ENCODE measurements around the gene MAB21L4.

Gene MAB21L4

DNA sequence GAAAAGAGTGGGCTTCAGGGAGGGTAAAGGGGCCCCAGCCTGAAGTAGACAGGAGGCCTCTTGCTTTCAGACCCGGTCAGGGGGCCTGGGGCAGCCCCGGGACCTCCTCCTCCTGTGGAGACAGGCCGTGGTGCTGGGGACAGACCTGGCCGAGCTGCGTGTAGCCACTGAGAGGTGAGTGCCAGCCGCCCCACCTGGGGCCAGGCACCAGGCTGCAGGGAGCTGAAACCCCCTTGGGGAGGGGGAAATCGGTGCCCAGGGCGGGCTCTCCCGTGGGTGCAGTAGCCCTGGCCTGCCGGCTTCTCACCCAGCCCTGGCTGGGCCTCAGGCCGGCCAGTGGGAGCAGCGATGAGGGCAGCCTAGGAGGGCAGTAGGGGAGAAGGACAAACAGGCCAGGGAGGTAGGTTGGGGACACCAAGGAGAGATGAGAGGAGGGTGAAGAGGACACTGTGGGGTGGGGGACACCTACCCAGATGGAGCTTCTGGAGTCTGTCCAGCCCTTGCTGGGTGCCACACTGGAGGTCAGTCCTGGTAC is 34.2 kb upstream of the MAB21L4 start:
- no peak overlapping the region for H3K4me3 ChIP-seq (ENCODE audit: low read length)
- H3K36me3 ChIP-seq (ENCODE audit: control insufficient read depth, insufficient read depth, low read length), result no peaks in the 10 kb centered on the region
- H3K4me1 ChIP-seq (ENCODE audit: control insufficient read depth, insufficient read depth, low read length), result no peaks in the 10 kb centered on the region
- H3K9ac ChIP-seq (ENCODE audit: low read length), result no peak overlapping the region
- H3K27ac ChIP-seq (ENCODE audit: low read depth, low read length), result no peak overlapping the region
- H3K27me3 ChIP-seq (ENCODE audit: control insufficient read depth, insufficient read depth, low read length), result no peaks in the 10 kb centered on the region

DNA sequence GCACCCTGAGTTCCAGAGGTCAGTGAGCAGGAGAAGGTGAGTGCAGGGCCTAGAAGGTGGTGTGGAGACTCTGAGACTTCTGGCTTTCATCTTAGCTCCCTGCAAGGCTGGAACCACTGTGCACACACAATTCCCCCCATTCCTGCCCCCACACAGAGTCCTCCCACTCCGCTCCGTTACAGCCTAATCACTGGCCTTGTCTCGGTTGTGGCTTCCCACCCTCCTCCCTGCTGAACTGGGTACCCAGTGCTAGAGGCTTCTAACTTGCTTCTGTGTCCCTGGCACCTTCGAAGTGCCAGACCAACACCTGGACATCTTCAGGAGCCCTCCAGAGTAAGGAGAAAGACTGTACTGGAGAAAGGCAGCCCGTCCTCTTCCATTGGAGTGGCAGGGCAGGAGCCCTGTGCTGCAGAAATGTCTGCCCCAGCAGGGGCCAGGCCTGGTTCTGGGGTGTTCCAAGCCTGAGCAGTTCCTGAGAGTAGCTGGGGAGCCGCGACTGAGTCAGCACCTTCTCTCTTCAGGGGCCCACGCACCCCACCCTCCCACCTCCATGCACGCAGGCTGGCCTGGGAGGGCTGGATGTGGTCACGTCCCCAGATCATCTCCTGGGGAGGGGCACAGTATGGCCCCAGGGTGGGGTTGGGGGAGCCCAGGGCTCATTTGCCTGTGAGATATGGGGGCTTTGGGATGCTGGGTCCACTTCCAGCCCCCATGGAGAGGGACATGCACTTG is 33.6 kb upstream of the MAB21L4 start:
- no peak overlapping the region for H3K4me3 ChIP-seq (ENCODE audit: low read length)
- no peaks in the 10 kb centered on the region for H3K36me3 ChIP-seq (ENCODE audit: control insufficient read depth, insufficient read depth, low read length)
- no peaks in the 10 kb centered on the region for H3K27me3 ChIP-seq (ENCODE audit: control insufficient read depth, insufficient read depth, low read length)
- H3K4me1 ChIP-seq (ENCODE audit: control insufficient read depth, insufficient read depth, low read length), result no peaks in the 10 kb centered on the region
- H3K27ac ChIP-seq (ENCODE audit: low read depth, low read length), result no peak overlapping the region
- H3K9ac ChIP-seq (ENCODE audit: low read length), result no peak overlapping the region

DNA sequence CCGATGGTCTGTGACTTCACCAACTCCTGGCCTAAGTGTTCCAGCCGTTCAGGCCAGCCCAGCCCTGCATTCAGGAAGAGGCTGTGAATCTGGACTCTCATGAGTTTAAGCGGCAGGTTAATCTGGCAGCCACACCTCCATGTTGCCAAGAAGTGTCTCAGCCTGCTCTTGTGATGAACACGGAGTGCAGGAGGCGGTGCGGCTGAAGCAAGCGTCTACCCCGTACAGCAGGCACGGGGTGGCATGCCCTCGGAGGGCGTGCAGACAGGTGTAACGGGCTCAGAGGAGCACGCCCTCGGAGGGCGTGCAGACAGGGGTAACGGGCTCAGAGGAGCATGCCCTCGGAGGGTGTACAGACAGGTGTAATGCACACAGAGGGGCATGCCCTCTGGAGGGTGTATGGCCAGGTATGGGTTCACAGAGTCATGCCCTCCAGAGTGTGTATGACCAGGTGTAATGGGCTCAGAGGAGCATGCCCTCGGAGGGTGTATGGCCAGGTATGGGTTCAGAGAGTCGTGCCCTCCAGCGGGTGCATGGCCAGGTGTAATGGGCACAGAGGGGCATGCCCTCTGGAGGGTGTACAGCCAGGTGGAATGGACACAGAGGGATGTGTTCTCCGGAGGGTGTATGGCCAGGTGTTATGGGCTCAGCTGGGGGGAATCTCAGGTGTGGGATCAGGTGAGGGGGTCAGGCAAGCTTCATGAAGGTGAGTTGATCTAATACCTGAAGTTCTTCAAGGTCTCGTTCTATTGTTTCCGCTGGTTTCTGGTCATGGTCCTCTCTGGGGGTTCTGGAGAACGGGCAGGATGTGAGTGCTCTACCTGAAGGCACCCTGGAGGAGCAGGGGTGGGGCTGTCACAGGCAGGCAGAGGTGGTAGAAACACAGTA is 32.8 kb upstream of the MAB21L4 start:
- Histone ChIP-seq H3K27me3 (ENCODE audit: control insufficient read depth, insufficient read depth, low read length) (no peaks in the 10 kb centered on the region), H3K36me3 (ENCODE audit: control insufficient read depth, insufficient read depth, low read length) (no peaks in the 10 kb centered on the region), H3K4me3 (ENCODE audit: low read length) (no peak overlapping the region), H3K9ac (ENCODE audit: low read length) (no peak overlapping the region), H3K27ac (ENCODE audit: low read depth, low read length) (no peak overlapping the region), H3K4me1 (ENCODE audit: control insufficient read depth, insufficient read depth, low read length) (no peaks in the 10 kb centered on the region)

DNA sequence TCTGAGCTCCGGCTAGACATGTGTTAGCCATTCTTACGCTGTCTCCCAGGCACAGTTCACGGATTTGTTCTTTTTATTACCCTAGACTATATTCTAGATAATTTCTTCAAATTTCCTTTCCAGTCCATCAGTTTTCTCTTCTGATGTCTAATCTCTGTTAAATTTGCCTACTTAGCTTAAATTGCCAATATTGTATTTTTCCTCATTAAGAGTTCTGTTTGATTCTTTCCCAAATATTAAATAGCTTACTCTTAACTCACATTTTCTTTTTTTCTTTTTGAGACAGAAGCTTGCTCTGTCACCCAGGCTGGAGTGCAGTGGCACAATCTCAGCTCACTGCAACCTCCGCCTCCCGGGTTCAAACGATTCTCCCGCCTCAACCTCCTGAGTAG is 31.4 kb upstream of the MAB21L4 start:
- Histone ChIP-seq H3K9ac (ENCODE audit: low read length) (no peak overlapping the region), H3K27me3 (ENCODE audit: control insufficient read depth, insufficient read depth, low read length) (no peaks in the 10 kb centered on the region), H3K4me3 (ENCODE audit: low read length) (no peak overlapping the region), H3K4me1 (ENCODE audit: control insufficient read depth, insufficient read depth, low read length) (no peaks in the 10 kb centered on the region), H3K36me3 (ENCODE audit: control insufficient read depth, insufficient read depth, low read length) (no peaks in the 10 kb centered on the region), H3K27ac (ENCODE audit: low read depth, low read length) (no peak overlapping the region)

DNA sequence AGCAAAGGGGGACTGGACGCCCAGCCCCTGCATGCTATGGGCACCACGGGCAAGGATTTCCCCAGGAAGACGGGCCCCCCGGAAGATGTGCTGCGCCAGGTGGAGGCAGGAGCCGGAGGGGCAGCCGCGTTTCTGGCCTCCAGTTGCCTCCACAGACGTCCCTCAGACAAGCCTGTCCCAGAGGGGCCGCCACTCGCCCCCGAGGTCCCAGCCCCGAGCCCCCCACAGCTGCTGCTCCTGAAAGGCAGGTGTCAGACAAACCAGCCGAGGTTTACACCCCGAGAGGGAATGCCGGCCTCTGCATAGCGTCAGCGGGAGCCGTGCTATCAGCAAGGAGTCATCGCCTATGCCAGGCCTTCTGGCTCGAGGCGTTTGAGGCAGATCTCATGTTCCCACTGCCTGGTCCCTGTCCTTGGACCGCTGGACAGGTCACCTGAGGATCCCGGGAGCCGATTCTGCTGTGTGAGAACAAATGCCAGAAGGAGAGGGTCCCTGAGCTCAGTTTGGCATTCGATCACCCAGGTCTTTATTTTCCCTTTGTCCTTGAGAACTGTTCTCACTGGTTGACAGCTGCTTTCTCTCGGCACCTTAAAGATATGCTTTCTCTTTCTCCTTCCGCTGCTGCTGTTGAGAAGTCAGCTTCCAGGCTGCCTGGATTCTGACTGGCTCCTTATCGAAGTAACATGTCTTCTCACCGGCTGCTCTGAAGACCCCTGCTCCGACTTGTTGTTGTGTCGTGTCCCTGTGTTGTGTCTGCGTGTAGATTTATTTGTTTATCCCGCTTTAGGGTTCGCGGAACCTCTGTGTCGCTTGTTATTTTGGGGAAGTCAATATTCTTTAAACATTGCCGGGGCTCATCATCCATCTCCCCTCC is 30.8 kb upstream of the MAB21L4 start:
- H3K9ac ChIP-seq (ENCODE audit: low read length), result no peak overlapping the region
- H3K27me3 ChIP-seq (ENCODE audit: control insufficient read depth, insufficient read depth, low read length), result no peaks in the 10 kb centered on the region
- H3K36me3 ChIP-seq (ENCODE audit: control insufficient read depth, insufficient read depth, low read length), result no peaks in the 10 kb centered on the region
- no peaks in the 10 kb centered on the region for H3K4me1 ChIP-seq (ENCODE audit: control insufficient read depth, insufficient read depth, low read length)
- no peak overlapping the region for H3K4me3 ChIP-seq (ENCODE audit: low read length)
- no peak overlapping the region for H3K27ac ChIP-seq (ENCODE audit: low read depth, low read length)

DNA sequence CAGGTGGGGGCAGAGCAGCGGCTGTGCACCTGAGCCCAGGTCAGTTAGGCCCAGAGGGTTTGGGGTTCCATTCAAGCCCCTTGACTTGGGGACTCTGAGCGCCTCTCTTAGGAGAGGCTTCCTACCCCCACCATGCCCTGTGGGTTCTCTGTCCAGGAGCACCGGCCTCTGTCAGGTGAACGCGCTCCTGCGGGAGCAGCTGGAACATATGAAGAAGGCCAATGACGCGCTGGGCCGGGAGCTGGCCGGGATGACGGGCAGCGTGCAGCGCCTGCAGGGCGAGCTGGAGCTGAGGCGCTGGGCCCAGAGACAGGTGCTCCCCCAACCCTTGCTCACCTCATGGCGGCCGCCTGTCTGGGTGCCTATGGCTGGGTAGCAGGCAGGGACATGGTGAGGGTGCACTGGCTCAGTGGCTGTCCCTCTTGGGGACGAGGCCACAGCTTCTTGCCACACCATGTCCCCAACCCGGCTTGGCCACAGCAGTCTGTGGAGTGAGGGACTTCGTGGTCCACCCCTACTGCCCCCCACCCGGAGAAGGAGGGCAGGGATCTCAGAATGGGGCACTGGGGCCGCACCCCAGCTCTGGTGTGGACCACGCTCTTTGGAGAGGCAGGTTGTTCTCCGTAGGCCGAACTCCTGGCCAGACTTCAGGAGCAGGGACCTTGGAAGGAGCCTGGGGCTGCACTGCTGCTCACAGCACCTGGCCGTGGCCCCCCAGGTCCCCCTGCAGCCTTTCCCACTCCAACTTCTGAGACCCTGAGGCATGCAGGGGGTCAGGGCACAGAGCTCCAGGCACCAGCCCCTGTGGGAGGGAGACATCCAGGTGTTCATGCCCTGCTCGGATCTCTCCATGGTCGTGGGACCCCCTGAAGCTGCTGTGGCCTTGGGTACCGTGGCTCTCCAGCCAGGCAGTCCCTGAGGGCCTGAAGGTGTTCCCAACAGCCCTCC is 29.9 kb upstream of the MAB21L4 start:
- H3K27me3 ChIP-seq (ENCODE audit: control insufficient read depth, insufficient read depth, low read length), result no peaks in the 10 kb centered on the region
- no peaks in the 10 kb centered on the region for H3K4me1 ChIP-seq (ENCODE audit: control insufficient read depth, insufficient read depth, low read length)
- no peak overlapping the region for H3K9ac ChIP-seq (ENCODE audit: low read length)
- H3K27ac ChIP-seq (ENCODE audit: low read depth, low read length), result no peak overlapping the region
- no peaks in the 10 kb centered on the region for H3K36me3 ChIP-seq (ENCODE audit: control insufficient read depth, insufficient read depth, low read length)
- H3K4me3 ChIP-seq (ENCODE audit: low read length), result no peak overlapping the region

DNA sequence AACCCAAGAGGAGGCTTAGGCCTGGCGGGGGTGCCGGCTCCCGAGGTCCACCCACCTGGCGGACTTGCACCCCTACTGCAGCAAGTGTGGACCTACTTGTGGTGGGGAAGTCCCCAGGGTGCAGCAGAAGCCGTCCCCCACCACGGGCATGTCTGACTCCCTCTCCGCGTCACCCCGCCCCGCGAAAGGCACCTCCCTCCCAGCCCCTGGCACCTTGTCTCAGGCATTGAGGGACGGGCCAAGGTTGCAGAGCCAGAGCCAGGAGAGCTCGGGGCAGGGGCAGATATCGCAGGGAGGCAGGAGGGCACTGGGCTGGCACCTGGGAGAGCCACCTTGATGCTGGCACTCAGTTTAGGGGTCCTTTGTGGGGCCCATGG is 29.2 kb upstream of the MAB21L4 start:
- no peak overlapping the region for H3K4me3 ChIP-seq (ENCODE audit: low read length)
- H3K4me1 ChIP-seq (ENCODE audit: control insufficient read depth, insufficient read depth, low read length), result no peaks in the 10 kb centered on the region
- H3K27me3 ChIP-seq (ENCODE audit: control insufficient read depth, insufficient read depth, low read length), result no peaks in the 10 kb centered on the region
- H3K9ac ChIP-seq (ENCODE audit: low read length), result no peak overlapping the region
- no peaks in the 10 kb centered on the region for H3K36me3 ChIP-seq (ENCODE audit: control insufficient read depth, insufficient read depth, low read length)
- no peak overlapping the region for H3K27ac ChIP-seq (ENCODE audit: low read depth, low read length)

DNA sequence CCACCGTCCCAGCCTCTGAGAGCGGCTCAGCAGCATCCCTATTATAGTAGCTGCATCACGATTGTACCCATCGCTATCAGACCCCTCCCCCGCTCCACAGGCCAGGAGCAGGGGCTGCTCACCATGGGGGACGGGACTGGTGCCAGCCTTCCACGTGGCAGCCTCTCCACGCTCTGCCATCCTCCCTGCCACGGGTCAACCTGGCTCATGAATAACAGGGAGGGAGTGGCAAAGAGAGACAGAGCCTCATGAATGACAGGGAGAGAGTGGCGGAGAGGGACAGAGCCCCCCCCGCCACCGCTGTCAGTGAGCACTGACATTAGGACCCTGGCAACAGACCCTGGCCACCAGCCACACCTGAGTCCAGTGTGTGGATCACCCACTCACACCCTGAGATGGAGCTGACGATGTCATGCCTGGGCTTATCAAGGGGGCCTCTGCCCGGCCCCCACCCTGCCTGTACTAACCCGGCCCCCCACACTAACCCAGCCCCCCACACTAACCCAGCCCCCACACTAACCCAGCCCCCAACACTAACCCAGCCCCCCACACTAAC is 27.1 kb upstream of the MAB21L4 start:
- no peaks in the 10 kb centered on the region for H3K4me1 ChIP-seq (ENCODE audit: control insufficient read depth, insufficient read depth, low read length)
- no peaks in the 10 kb centered on the region for H3K36me3 ChIP-seq (ENCODE audit: control insufficient read depth, insufficient read depth, low read length)
- H3K27me3 ChIP-seq (ENCODE audit: control insufficient read depth, insufficient read depth, low read length), result no peaks in the 10 kb centered on the region
- H3K4me3 ChIP-seq (ENCODE audit: low read length), result no peak overlapping the region
- no peak overlapping the region for H3K27ac ChIP-seq (ENCODE audit: low read depth, low read length)
- H3K9ac ChIP-seq (ENCODE audit: low read length), result no peak overlapping the region

DNA sequence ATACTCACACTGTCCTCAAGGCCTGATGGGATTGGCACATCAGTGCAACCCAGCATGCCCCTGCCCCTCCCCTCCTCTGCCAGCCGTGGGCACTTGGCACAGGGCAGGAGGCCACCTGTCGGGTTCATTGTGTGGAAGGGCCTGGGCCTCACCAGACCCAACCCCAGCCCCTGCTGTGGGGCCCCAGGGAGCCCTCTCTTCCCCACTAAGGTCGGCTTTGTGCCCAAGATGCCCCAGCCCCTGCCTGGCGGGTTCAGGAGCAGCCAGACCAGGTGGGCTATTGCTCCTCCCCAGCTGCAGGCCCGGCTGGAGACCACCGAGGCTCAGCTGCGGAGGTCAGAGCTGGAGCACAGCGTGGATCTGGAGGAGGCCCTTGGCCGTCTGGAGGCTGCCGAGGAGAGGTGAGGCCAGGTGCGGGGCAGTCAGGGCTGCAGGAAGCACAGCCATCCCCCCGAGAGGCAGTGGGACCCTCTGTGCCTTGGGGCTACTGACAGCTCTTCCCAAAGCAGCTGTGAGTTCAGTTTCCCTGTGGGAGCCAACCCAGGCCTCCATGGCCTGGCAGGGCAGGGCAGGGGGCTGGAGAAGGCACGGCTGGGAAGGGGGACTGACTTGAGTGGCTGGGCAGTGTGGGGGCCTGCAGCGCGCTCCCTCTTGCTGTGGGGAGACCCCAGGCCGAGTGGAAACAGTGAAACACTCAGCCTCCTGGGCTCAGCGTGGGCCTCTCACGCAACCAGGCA is 26.5 kb upstream of the MAB21L4 start:
- Histone ChIP-seq H3K36me3 (ENCODE audit: control insufficient read depth, insufficient read depth, low read length) (no peaks in the 10 kb centered on the region), H3K4me3 (ENCODE audit: low read length) (no peak overlapping the region), H3K27me3 (ENCODE audit: control insufficient read depth, insufficient read depth, low read length) (no peaks in the 10 kb centered on the region), H3K27ac (ENCODE audit: low read depth, low read length) (no peak overlapping the region), H3K9ac (ENCODE audit: low read length) (no peak overlapping the region), H3K4me1 (ENCODE audit: control insufficient read depth, insufficient read depth, low read length) (no peaks in the 10 kb centered on the region)

DNA sequence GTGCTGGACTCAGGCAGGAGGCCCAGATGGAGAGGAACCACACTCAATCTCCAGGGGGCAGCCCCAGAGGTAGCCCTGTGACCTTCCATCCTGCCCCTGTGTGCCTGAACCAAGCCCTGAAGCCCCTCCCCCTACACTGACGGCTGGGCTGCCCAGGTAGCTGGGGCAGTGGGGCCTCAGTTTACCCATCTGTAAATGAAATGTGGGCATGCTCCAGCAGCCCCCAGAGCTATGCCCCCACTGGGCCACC is 26.0 kb upstream of the MAB21L4 start:
- Histone ChIP-seq H3K4me1 (ENCODE audit: control insufficient read depth, insufficient read depth, low read length) (no peaks in the 10 kb centered on the region), H3K27ac (ENCODE audit: low read depth, low read length) (no peak overlapping the region), H3K4me3 (ENCODE audit: low read length) (no peak overlapping the region)

More for the DNA sequence above, 26.0 kb upstream of the MAB21L4 start:
- Histone ChIP-seq H3K27me3 (ENCODE audit: control insufficient read depth, insufficient read depth, low read length) (no peaks in the 10 kb centered on the region), H3K36me3 (ENCODE audit: control insufficient read depth, insufficient read depth, low read length) (no peaks in the 10 kb centered on the region), H3K9ac (ENCODE audit: low read length) (no peak overlapping the region)
